ENCODE results near the gene SPI1.
"Not testable (repeated sequence)": the region's sequence is repeated elsewhere in the genome, so short reads cannot be mapped to it uniquely, and the experiment has no call there.

SPI1 gene

GRCh38 chr11:47324520-47324919 lies 53.8 kb downstream of the SPI1 start:
- no peak for DNase-seq (ENCODE audit: low spot score)

GRCh38 chr11:47318166-47318565 lies 60.2 kb downstream of the SPI1 start:
- no peak for DNase-seq (ENCODE audit: low spot score)

- no peak for DNase-seq (ENCODE audit: low spot score)
Observed at GRCh38 chr11:47317064-47317828, 61.1 kb downstream of the SPI1 start.

GRCh38 chr11:47316501-47316900 lies 61.8 kb downstream of the SPI1 start:
- DNase-seq (ENCODE audit: low spot score) = not testable (repeated sequence)

GRCh38 chr11:47314992-47315391 lies 63.4 kb downstream of the SPI1 start:
- peak; percentile 71 for DNase-seq (ENCODE audit: low spot score)

- no peak for DNase-seq (ENCODE audit: low spot score)
Observed at GRCh38 chr11:47308050-47308823, 70.1 kb downstream of the SPI1 start.

- DNase-seq (ENCODE audit: low spot score) = no peak
Observed at GRCh38 chr11:47306484-47306844, 71.9 kb downstream of the SPI1 start.

- DNase-seq (ENCODE audit: low spot score) = peak; percentile 53
Observed at GRCh38 chr11:47305734-47306483, 72.4 kb downstream of the SPI1 start.
